LNCAP (cell line): ENCODE results near the gene VAV1.

Source experiments
- TF ChIP-seq, protein P1 (sequence below): fragments of 450-650 bp; IDR thresholded peaks from 2 replicates; pipeline ENCODE4 v1.5.1; 2017; ENCODE audit warnings: mild to moderate bottlenecking

The VAV1 gene

DNA sequence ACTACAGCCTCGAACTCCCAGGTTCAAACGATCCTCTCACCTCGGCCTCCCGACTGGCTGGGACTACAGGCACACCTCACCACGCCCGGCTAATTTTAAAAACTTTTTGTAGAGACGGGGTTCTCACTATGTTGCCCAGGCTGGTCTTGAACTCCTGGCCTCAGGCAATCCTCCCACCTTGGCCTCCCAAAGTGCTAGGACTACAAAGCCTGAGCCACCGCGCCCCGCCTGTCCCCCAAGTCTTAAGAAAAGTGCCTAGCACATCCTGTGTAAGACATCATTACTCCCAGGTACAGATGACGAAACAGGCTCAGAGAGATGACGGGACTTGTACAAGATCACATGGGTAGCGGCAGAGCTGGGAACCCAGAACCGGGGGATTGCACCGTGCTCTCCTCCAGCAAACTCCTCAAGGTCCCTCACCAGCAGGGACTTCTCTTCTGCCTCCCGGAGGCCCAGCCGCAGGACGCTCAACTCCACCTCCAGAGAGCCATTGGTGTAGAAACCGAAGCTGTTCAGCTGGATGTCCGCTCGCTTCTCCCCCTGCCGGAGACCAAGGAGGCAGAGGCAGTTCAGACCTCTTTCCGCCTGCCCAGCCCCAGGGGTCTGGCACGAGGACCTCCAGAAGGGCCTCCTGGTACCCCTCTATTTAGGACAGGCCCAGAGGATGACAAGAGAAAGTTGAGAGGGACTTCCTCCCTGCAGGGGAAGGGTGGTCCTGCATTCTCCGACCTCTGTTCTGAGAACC, 36.2 kb upstream of the VAV1 start:
- TF ChIP-seq, protein P1, sequence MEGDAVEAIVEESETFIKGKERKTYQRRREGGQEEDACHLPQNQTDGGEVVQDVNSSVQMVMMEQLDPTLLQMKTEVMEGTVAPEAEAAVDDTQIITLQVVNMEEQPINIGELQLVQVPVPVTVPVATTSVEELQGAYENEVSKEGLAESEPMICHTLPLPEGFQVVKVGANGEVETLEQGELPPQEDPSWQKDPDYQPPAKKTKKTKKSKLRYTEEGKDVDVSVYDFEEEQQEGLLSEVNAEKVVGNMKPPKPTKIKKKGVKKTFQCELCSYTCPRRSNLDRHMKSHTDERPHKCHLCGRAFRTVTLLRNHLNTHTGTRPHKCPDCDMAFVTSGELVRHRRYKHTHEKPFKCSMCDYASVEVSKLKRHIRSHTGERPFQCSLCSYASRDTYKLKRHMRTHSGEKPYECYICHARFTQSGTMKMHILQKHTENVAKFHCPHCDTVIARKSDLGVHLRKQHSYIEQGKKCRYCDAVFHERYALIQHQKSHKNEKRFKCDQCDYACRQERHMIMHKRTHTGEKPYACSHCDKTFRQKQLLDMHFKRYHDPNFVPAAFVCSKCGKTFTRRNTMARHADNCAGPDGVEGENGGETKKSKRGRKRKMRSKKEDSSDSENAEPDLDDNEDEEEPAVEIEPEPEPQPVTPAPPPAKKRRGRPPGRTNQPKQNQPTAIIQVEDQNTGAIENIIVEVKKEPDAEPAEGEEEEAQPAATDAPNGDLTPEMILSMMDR = peak; percentile 46; the same call in 1 of the 2 replicates

DNA sequence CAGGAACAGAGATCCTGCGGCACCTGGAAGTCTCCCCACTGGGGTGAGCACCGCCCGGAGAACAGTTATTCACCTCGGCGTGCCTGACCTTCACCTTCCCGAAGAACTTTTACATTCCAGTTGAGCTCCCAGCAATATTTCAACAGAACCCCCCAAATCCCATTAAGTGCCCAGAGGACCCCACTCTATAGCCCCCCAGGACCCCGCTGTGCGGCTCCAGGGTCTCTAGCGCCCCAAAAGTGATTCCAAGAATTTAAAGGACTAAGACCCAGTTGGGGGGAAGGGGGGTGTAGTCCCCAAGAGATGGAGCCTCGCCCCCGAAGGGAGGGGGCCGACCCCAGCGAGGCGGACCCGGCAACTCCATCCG, 35.6 kb upstream of the VAV1 start:
- TF ChIP-seq, protein P1 = no peak

- TF ChIP-seq, protein P1 = no peak
Measured at GRCh38 chr19:6737284-6737872, 35.1 kb upstream of the VAV1 start, which contains the start of gene GPR108. Gene GPR108, minus strand, starts transcription at chr19:6737580. Its CDS starts 4 bp downstream, at chr19:6737576.

DNA sequence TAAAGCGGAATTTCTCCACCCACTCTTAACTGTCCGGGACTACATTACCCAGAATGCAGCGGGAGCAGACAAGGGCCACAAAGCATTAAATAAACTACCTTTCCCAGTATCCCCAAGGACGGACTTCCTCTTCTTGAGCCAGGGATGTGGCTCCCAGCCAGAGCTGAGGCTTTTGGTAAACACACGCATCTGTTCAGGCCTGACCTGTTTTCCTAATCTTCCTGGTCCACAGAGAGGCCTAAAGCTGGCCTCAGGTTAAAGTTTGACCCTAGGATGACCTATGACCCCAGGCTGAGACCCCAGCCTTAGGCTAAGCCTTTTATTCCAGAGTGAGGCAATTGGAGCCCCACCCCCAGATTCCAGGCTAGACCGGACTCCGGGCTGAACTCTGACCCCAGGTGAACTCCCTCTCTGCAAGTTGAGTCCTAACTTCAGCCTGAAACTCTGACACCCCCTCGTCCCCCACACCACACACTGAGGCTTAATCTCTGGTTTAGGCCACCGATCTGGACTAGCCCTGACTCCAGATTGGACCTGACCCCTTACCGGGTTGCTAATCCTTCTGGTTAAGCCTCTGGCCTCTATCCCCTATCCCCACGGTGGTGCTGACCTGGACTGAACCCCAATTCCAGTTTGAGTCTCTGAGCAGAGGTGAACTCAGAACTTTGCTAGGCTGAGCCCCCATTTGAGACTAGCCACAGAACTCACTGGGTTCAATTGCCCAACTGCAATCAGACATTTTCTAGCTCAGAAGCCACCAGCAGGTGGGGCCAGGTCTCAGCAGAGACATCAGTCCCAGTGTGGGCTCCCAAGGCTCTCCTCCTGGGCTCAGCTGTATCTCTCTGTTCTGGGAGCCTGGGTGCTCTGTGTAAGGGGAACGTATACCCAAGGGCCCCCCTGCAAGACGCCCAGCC, 34.4 kb upstream of the VAV1 start:
- TF ChIP-seq, protein P1 = peak; percentile 72

DNA sequence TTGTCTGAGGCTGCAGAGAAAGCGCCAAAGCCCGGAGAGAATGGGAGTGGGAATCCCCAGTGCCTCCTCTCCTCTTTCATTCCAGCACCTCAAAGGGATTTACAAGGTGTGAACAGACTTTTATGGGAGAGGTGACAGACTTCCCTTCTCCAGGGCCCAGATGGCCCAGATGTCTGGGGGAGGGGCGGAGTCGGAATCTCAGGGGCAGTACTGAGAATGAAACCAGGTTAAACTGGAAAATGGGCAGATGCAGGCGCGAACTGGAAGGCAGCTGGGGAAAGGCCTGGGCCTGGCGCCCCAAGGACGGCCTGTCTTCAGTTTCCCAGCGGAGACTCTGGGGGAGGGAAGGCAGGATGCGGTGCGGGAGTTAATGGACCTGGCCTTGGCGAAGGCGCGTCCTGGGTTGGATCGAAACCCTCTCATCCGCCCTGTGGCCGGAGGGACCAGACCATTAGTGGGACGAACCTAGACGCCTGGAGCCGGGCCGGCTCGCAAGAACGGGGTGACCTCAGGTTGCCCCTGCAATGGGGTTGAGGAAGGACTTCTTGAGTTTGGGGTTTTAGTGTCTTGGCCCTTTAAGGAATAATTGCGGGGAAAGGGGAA, 33.6 kb upstream of the VAV1 start:
- TF ChIP-seq, protein P1 = no peak

- TF ChIP-seq, protein P1 = no peak
Measured at GRCh38 chr19:6739390-6739882, 33.1 kb upstream of the VAV1 start, which contains the start of gene TRIP10. Gene TRIP10, plus strand, starts transcription at chr19:6739680. Its CDS starts 82 bp downstream, at chr19:6739762.
